GM19324 (cell line): Measurements from ENCODE around the gene SUPV3L1.
A peak's percentile ranks its signal among the peaks of the same experiment; 100 is the strongest.
"Not testable (repeated sequence)": the region's sequence is repeated elsewhere in the genome, so short reads cannot be mapped to it uniquely, and the experiment has no call there.

ENCODE experiments used
- ATAC-seq: cut with Tn5 transposase; IDR thresholded peaks from one replicate; pipeline ENCODE4 v1.9.1; 2021; ENCODE audit warnings: mild to moderate bottlenecking, moderate library complexity; ENCODE audit not compliant: unreplicated experiment, low FRiP score

SUPV3L1 gene

GRCh38 chr10:69228151-69228550 is 48.1 kb downstream of the SUPV3L1 start:
- ATAC-seq = no peak

DNA sequence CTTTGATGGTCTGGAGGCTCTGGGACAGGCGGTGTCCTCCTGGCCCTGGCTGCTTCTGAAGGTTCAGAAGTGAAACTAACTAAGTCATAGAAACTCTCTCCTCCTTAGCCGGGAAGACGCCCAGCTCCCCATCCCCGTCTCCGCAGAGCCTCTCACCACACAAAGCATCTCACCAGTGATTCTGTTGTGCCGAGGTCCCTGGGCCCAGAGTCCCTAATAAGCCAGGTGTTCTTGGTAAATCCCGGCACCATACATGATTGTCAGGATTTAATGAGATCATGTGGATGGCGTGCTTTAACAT is 49.5 kb downstream of the SUPV3L1 start:
- ATAC-seq = no peak

- ATAC-seq = no peak
Observed at GRCh38 chr10:69230128-69230527, 50.1 kb downstream of the SUPV3L1 start.

- ATAC-seq = no peak
Observed at GRCh38 chr10:69232252-69232651, 52.2 kb downstream of the SUPV3L1 start.

DNA sequence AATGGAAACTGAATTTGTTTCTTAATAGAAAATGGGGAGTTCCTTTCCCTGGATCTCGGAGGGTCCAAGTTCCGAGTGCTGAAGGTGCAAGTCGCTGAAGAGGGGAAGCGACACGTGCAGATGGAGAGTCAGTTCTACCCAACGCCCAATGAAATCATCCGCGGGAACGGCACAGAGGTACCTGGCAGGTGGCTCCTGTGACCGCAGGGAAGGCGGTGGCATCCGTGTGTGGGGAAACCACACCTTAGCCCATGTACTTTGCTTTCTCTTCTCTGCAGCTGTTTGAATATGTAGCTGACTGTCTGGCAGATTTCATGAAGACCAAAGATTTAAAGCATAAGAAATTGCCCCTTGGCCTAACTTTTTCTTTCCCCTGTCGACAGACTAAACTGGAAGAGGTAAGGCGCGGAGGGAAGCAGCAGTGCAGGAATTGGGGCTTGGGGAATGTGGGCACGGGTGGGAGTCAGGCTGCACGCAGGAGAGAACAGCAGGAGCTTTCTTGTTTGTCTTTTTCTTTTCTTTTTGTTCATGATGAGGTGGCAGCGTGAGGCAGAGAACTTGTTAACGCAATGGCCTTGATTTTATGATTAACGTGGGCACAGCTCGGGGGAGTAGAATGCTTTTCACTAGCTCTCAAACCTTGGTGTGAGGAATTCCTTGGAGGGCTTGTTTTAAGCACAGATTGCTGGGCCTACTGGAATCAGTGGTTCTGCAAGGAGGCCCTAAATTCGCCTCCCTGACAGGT is 52.9 kb downstream of the SUPV3L1 start:
- ATAC-seq = no peak

DNA sequence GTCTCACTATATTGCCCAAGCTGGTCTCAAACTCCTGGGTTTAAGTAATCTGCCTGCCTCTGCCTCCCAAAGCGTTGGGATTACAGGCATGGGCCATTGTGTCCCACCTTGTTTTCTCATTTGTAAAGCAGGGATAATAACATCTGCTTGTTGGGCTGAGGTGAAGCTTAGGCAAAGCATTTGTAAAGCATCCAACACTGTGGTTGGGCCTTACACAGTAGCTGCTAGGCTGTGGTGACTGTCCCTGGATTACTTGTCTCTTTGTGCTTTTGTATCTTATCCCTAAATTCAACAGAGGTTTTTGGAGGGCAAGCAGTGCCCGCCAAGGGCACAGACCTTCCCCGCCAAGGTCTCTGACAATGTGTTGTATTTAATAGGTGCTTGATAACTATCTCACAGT is 54.4 kb downstream of the SUPV3L1 start:
- ATAC-seq = no peak

GRCh38 chr10:69237528-69238159 is 57.6 kb downstream of the SUPV3L1 start:
- ATAC-seq = peak; percentile 70

GRCh38 chr10:69239136-69239535 is 59.1 kb downstream of the SUPV3L1 start:
- ATAC-seq = no peak

GRCh38 chr10:69239816-69240434 is 59.9 kb downstream of the SUPV3L1 start:
- ATAC-seq = no peak

- ATAC-seq = no peak
Observed at GRCh38 chr10:69240455-69240854, 60.4 kb downstream of the SUPV3L1 start.

DNA sequence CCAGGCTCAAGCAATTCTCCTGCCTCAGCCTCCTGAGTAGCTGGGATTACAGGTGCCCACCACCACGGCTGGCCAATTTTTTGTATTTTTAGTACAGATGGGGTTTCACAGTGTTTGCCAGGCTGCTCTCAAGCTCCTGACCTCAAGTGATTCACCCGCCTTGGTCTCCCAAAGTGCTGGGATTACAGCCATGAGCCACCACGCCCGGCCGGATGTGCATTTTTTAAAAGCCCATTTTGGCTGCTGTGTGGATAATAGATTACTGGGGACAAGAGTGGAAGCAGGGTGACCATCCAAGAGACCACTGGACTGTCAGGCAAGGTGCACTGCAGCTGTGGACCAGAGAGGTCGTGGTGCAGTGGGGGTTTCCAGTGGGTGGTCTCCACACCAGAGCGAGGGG is 61.5 kb downstream of the SUPV3L1 start:
- no peak for ATAC-seq

- no peak for ATAC-seq
Observed at GRCh38 chr10:69242040-69242851, 62.2 kb downstream of the SUPV3L1 start.

DNA sequence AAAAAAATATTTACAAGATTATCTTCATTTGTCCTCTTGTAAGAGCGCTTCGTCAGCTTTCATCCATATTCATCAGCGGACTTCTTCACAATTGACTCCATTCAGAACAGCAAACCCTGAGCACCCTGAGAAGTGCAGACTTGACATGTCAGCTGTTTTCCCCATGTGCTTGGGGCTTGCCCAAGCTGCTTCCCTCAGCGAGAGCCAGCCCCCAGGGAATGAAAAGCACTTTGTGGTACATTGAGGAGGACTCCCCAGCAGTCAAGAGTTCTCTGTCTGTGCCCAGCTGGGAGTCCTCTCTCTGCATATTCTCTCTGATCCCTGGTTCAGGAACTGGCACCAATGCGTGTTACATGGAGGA is 62.8 kb downstream of the SUPV3L1 start:
- ATAC-seq = no peak

- ATAC-seq = no peak
Observed at GRCh38 chr10:69243817-69244216, 63.8 kb downstream of the SUPV3L1 start.

DNA sequence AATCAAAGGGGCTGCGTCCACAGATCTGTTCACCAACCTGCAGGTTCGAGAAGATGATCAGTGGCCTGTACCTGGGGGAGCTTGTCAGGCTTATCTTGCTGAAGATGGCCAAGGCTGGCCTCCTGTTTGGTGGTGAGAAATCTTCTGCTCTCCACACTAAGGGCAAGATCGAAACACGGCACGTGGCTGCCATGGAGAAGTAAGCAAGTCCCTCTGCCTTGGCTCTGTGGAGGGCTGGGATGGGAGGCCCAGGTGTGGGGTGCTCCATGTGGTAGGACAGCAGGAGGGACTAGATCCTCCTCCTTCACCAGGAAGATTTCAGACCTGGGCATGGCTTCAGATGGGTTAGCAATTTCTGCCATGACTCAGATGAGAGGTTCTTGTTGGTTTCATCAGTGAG is 66.0 kb downstream of the SUPV3L1 start:
- no peak for ATAC-seq

DNA sequence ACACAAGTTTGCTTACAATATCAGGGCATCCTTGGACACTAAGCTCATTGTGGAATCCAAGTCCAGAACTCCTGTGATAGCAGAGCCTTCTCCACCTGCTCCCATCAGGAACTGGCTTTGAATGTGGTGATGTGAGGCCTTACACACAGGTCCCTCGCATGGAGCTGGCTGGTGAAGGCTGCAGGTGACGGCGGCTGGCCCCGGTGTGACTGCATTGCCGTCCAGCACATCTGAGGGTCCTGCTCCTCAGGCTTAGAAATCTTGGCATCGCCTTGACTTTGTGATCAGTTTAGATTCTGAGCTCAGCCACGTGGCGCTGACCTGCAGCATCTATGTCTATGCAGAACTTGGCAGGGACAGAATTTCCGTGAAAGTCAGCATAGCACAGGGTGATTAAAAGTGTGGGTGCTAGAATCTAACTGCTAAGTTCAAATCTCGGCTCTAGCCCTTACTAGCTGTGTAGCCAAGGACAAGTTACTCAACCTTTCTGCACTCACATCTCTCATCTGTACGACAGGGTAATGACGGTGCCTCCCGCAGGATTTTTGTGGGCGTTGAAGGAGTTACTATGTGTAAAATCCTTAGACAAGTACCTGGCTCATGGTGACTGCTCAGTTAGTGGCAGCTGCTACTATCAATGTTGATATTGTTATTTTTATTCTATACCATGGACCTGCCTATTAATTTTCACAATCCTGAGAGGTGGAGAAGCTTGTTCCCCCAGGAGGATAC is 66.7 kb downstream of the SUPV3L1 start:
- ATAC-seq = no peak

- ATAC-seq = no peak
Observed at GRCh38 chr10:69247313-69247710, 67.3 kb downstream of the SUPV3L1 start.

DNA sequence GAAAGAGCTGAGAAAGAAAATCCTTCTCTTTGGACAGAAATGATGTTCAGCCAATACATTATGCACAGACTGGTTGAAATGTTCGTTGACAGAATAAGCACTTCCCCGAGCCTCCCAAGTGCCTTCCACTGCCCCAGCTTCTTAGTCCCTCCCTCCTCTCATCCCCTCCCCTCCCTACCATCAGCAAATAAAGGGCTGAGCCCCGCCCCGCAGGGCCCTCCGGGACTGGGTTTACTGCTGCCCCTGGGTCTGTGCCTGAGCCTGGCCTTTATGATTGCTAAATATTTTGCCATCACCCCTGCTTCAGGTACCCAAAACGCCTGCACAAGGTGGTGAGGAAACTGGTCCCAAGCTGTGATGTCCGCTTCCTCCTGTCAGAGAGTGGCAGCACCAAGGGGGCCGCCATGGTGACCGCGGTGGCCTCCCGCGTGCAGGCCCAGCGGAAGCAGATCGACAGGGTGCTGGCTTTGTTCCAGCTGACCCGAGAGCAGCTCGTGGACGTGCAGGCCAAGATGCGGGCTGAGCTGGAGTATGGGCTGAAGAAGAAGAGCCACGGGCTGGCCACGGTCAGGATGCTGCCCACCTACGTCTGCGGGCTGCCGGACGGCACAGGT is 68.2 kb downstream of the SUPV3L1 start:
- no peak for ATAC-seq

DNA sequence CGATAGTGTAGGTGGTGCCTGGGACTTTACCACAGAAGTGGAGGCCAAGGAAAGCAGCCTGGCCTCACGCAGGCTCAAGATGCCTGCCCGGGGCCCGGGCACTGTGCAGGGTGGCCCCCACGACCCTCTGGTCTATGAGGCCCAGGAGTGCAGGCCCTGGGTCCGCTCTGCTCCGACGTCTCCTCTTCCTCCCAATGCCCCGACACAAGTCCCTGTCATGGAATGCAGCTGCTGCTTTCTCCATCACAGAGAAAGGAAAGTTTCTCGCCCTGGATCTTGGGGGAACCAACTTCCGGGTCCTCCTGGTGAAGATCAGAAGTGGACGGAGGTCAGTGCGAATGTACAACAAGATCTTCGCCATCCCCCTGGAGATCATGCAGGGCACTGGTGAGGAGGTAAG is 70.0 kb downstream of the SUPV3L1 start:
- no peak for ATAC-seq

DNA sequence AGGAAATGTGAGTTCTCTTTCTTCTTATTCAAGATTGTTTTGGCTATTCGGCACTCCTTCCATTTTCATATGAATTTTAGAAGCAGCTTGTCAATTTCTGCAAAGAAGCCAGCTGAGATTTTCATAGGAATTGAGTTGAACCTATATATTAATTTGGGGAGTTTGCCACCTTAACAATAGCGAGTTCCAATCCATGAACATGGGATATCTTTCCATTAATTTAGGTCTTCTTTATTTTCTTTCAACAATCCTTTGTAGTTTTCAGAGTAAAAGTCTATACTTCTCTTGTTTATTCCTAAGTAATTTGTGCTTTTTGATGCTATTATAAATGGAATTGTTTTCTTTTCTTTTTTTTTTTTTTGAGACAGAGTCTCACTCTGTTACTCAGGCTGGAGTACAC is 71.4 kb downstream of the SUPV3L1 start:
- ATAC-seq = not testable (repeated sequence)
